Activated T-helper 2 cell treated with anti-CD3 and anti-CD28 coated beads, Interferon-gamma antibody, Interleukin-2, Interleukin-4, amounts not matched to agents 10 μg/mL and 5 μg/mL and 100 μg/mL, durations not matched to agents 14 hours and 24 hours and 36 hours (primary cell): ENCODE results near the gene SPINT2. TPM values are rescaled to one million over a fixed set of nuclear protein-coding genes. Genes with fewer than 3 reads are reported as not detected.

Source experiments
- DNase-seq: peaks from one replicate; pipeline ENCODE4 v3.0.0; 2021; ENCODE audit warnings: low spot score
- H3K27ac Mint-ChIP-seq: one replicate; pipeline ENCODE4 v1.8.0; 2021; ENCODE audit warnings: mixed read lengths
- H3K27me3 Mint-ChIP-seq: one replicate; pipeline ENCODE4 v1.8.0; 2021; ENCODE audit warnings: low read depth, mixed read lengths
- H3K36me3 Mint-ChIP-seq: one replicate; pipeline ENCODE4 v1.8.0; 2021; ENCODE audit warnings: low read depth, mixed read lengths
- H3K4me1 Mint-ChIP-seq: one replicate; pipeline ENCODE4 v1.8.0; 2021; ENCODE audit warnings: low read depth, mixed read lengths
- H3K4me3 Mint-ChIP-seq: one replicate; pipeline ENCODE4 v1.8.0; 2021; ENCODE audit warnings: low read depth, mild to moderate bottlenecking, moderate library complexity, mixed read lengths
- H3K9me3 Mint-ChIP-seq: one replicate; pipeline ENCODE4 v1.8.0; 2021; ENCODE audit warnings: mixed read lengths
- intact Hi-C: fragments of 100-400 bp; cut with micrococcal nuclease; formaldehyde crosslinking; loops from one replicate; pipeline ENCODE4 v1.15.1; 2023
- total RNA-seq: library from RNA; stranded (reverse); gene quantifications from 2 replicates; pipeline ENCODE4 v1.2.3, GENCODE V29; 2022

Gene SPINT2
- total RNA-seq, 1 donor from 2014 or later: 161 TPM

- no peaks in the 10 kb centered on the region for H3K9me3 Mint-ChIP-seq
- intact Hi-C loops: no loop called here
- H3K4me3 Mint-ChIP-seq: no peak overlapping the region
- H3K27ac Mint-ChIP-seq: no peak overlapping the region
- DNase-seq: no peak
- H3K27me3 Mint-ChIP-seq: no peaks in the 10 kb centered on the region
- peaks cover 36% of the 10 kb centered on the region for H3K36me3 Mint-ChIP-seq
- H3K4me1 Mint-ChIP-seq: peaks cover 8% of the 10 kb centered on the region
These were observed 45.4 kb downstream of the SPINT2 start for GRCh38 chr19:38309615-38310278.

DNA sequence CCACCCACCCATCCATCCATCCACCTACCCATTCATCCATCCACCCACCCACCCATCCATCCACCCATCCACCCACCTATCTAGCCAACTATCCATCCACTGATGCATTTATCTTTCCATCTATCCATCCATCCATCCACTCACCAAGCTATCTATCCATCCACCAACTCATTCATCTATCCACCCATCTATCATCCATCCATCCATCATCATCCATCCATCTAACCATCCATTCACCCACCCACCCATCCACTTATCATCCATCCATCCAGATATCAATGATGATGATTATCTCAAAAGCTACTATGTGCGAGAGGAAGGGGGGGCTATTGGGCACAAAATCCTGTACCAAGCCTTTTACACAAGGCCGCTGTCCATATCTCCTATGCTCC, 45.9 kb downstream of the SPINT2 start:
- Mint-ChIP-seq H3K9me3 (no peaks in the 10 kb centered on the region), H3K27me3 (no peaks in the 10 kb centered on the region), H3K4me3 (no peak overlapping the region), H3K36me3 (peaks cover 33% of the 10 kb centered on the region), H3K4me1 (peaks cover 10% of the 10 kb centered on the region), H3K27ac (no peak overlapping the region)
- DNase-seq: no peak
- intact Hi-C loops: no loop called here

DNA sequence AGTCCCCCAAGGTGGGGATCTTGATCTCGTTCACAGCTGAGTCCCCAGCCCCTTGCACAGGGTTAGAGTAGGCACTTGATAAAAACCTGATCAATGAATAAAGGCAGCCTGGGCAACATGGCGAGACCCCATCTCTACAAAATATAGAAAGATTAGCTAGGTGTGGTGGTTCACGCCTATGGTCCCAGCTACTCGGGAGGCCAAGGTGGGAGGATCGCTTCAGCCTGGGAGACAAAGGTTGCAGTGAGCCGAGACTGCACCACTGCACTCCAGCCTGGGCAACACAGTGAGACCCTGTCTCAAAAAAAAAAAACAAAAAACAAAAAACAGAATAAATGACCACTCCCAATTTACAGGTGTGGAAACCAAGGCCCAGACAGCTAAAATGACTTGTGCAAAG, 46.6 kb downstream of the SPINT2 start:
- no peak for DNase-seq
- Mint-ChIP-seq H3K27ac (no peak overlapping the region), H3K4me1 (peaks cover 11% of the 10 kb centered on the region), H3K9me3 (no peaks in the 10 kb centered on the region), H3K36me3 (peaks cover 33% of the 10 kb centered on the region), H3K4me3 (no peak overlapping the region), H3K27me3 (no peaks in the 10 kb centered on the region)
- intact Hi-C loops: no loop called here

- intact Hi-C loops: loop anchor here (1.0 to 5.0 kb wide), 6 partner anchors 20 to 536 kb away; partner anchors contain the start of genes EIF3K, MAP4K1, PSMD8 and SPINT2
- DNase-seq: peak; percentile 94
- H3K9me3 Mint-ChIP-seq: no peaks in the 10 kb centered on the region
- H3K27ac Mint-ChIP-seq: peak within 1 kb of the TSS; percentile 90
- H3K27me3 Mint-ChIP-seq: no peaks in the 10 kb centered on the region
- peaks cover 10% of the 10 kb centered on the region for H3K36me3 Mint-ChIP-seq
- peak within 1 kb of the TSS; percentile 93 for H3K4me3 Mint-ChIP-seq
- H3K4me1 Mint-ChIP-seq: peaks cover 41% of the 10 kb centered on the region
These were observed 51.5 kb downstream of the SPINT2 start, which contains the start of gene YIF1B for GRCh38 chr19:38315657-38316476. Gene YIF1B (minus strand): TSS chr19:38315947. CDS start chr19:38315917, 30 bp downstream.

- Mint-ChIP-seq H3K27ac (peak overlapping the region; percentile 89), H3K4me1 (peaks cover 47% of the 10 kb centered on the region), H3K9me3 (no peaks in the 10 kb centered on the region), H3K27me3 (no peaks in the 10 kb centered on the region), H3K4me3 (peak overlapping the region; percentile 84), H3K36me3 (peaks cover 17% of the 10 kb centered on the region)
- no peak for DNase-seq
- intact Hi-C loops: loop anchor here (1.0 to 5.0 kb wide), 6 partner anchors 20 to 536 kb away; partner anchors contain the start of genes EIF3K, MAP4K1, PSMD8 and SPINT2
These were observed 52.2 kb downstream of the SPINT2 start for GRCh38 chr19:38316477-38317067.

DNA sequence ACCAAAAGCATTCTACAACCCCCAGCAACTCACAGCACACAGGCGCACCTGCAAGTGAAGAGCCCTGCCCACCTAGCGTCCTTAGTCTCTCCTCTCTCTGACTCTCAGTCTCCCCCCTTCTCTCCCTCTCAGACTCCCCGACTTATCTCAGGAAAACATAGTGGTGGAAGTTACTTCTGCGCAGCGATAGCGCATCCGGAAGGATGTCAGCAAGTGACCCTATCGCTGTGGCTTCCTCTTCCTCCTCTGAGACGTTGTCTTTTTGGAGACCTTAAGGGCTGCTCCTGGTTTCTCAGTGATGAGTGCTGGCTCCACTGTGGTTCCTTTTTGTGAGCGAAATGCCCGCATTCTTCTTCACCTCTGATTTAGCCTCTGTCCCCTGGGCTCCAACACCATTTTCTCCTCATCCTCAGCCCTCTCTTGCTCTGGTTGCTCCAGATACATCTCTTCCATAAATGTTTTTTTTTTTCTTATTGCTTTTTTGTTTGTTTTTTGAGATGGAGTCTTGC, 52.8 kb downstream of the SPINT2 start:
- Mint-ChIP-seq H3K27ac (peak overlapping the region; percentile 89), H3K27me3 (no peaks in the 10 kb centered on the region), H3K4me3 (peak overlapping the region; percentile 84), H3K4me1 (peaks cover 53% of the 10 kb centered on the region), H3K9me3 (no peaks in the 10 kb centered on the region), H3K36me3 (peaks cover 23% of the 10 kb centered on the region)
- intact Hi-C loops: loop anchor here (2.0 to 5.0 kb wide), 4 partner anchors 52 to 535 kb away; partner anchors contain the start of genes EIF3K, MAP4K1 and SPINT2
- DNase-seq: peak; percentile 46

DNA sequence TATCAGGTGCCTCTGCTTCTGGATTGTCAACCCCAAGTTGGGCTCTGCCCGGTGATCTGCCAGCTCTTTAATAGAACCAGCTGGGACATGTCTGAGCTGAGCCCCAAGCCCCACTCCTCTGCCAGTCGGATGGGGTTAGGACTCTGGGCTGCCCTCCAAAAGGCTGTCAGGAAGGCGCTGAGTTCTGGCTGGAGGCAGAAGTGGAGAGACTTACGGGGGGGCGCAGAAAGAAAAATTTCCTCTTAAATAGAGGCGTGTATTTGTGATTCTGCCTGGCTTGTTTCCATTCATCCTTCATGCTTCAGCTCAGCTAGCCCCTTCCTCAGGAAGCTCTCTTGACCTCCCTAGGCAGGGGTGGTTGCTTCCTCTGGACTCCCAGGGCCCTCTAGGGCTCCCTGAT, 54.3 kb downstream of the SPINT2 start:
- Mint-ChIP-seq H3K27me3 (no peaks in the 10 kb centered on the region), H3K36me3 (peaks cover 17% of the 10 kb centered on the region), H3K27ac (peak overlapping the region; percentile 30), H3K4me3 (peak overlapping the region; percentile 86), H3K4me1 (peaks cover 49% of the 10 kb centered on the region), H3K9me3 (no peaks in the 10 kb centered on the region)
- intact Hi-C loops: loop anchor here (5.0 kb wide), 3 partner anchors 86 to 534 kb away; partner anchors contain the start of genes EIF3K and MAP4K1
- DNase-seq: no peak

GRCh38 chr19:38319421-38320258, 55.3 kb downstream of the SPINT2 start, which contains the start of gene KCNK6:
Gene KCNK6 (plus strand): TSS chr19:38319845. CDS start chr19:38319951, 106 bp downstream.
- peak within 1 kb of the TSS; percentile 49 for H3K27ac Mint-ChIP-seq
- peaks cover 20% of the 10 kb centered on the region for H3K36me3 Mint-ChIP-seq
- intact Hi-C loops: loop anchor here (1.0 to 5.0 kb wide), 4 partner anchors 55 to 533 kb away; partner anchors contain the start of genes EIF3K, MAP4K1 and PSMD8
- H3K9me3 Mint-ChIP-seq: no peaks in the 10 kb centered on the region
- H3K4me3 Mint-ChIP-seq: peak within 1 kb of the TSS; percentile 86
- peak; percentile 49 for DNase-seq
- H3K27me3 Mint-ChIP-seq: no peaks in the 10 kb centered on the region
- H3K4me1 Mint-ChIP-seq: peaks cover 46% of the 10 kb centered on the region

GRCh38 chr19:38320969-38321339, 56.6 kb downstream of the SPINT2 start:
- Mint-ChIP-seq H3K27me3 (no peaks in the 10 kb centered on the region), H3K27ac (peak overlapping the region; percentile 21), H3K4me3 (peak overlapping the region; percentile 86), H3K9me3 (no peaks in the 10 kb centered on the region), H3K4me1 (peaks cover 44% of the 10 kb centered on the region), H3K36me3 (peaks cover 27% of the 10 kb centered on the region)
- intact Hi-C loops: loop anchor here (1.0 kb wide), 1 partner anchor 53 kb away; the partner anchor contains the start of gene PSMD8
- no peak for DNase-seq

DNA sequence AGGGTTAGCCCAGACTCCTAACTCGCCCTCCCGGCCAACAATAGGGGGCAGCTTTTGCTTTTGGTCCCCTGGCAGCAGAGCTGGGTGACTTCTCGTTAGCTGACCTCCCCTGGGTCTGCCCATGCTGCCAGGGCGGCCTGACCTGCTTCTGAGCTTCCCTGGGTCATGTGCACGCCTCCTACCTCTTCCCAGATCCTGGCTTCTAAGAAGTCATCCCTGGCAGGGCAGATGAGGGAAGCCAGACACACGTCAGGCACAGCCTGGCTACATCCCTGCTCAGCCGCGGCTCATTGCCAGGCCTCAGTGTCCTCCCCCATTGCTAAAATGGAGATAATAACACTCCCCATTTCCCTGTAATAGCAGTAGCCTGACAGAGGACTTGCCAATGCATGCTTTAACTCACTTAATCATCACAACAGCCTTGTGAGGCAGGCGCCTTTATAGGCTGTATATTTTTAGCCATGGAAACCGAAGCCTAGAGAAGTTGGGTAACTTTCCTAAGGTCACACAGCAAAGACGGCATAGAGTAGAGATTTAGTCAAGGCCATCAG, 57.3 kb downstream of the SPINT2 start:
- H3K4me3 Mint-ChIP-seq: peak overlapping the region; percentile 86
- H3K27me3 Mint-ChIP-seq: no peaks in the 10 kb centered on the region
- peaks cover 40% of the 10 kb centered on the region for H3K4me1 Mint-ChIP-seq
- DNase-seq: no peak
- H3K36me3 Mint-ChIP-seq: peaks cover 33% of the 10 kb centered on the region
- intact Hi-C loops: no loop called here
- H3K9me3 Mint-ChIP-seq: no peaks in the 10 kb centered on the region
- no peak overlapping the region for H3K27ac Mint-ChIP-seq

DNA sequence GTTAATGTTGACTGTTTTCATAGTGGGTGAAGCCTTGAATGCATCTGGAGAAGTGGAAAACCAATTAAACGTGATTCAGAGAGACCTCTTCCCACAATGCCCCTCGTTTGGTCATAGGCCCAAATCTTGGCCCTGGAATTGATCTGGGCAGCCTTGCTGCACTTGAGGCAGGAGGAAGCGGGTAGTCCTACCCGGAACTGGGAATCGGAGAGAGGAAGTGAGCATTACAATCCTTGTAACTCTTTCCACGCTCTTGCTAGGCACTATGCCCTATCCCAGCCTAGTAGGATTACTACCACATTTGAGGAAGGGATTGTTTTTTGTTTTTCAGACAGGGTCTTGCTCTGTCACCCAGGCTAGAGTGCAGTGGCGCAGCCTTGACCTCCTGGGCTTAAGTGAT, 58.9 kb downstream of the SPINT2 start:
- intact Hi-C loops: no loop called here
- peaks cover 29% of the 10 kb centered on the region for H3K4me1 Mint-ChIP-seq
- no peak overlapping the region for H3K27ac Mint-ChIP-seq
- no peaks in the 10 kb centered on the region for H3K9me3 Mint-ChIP-seq
- no peak overlapping the region for H3K4me3 Mint-ChIP-seq
- H3K36me3 Mint-ChIP-seq: peaks cover 47% of the 10 kb centered on the region
- no peaks in the 10 kb centered on the region for H3K27me3 Mint-ChIP-seq
- DNase-seq: no peak
